ENCODE data around the gene CEACAM20. TPM values are rescaled to one million over a fixed set of nuclear protein-coding genes. Genes with fewer than 3 reads are reported as not detected.

Gene CEACAM20
- total RNA-seq, 4 donors from 2014 or later: 0.40 TPM; not detected in 3

DNA sequence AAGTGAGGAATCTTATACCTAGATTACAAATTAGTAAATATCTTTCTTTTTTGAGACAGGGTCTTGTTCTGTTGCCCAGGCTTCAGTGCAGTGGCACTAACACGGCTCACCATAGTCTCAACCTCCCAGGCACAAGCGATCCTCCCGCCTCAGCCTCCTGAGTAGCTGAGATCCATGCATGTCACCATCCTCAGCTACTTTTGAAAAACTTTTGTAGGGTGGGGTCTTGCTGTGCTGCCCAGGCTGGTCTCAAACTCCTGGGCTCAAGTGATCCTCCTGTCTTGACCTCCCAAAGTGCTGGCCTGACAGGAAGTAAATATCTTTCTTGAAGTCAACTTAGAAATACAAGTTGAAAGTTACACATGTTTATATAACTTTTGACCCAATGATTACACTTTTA, 20.0 kb upstream of the CEACAM20 start:
- Histone ChIP-seq H3K4me1 (no peaks in the 10 kb centered on the region), H3K4me3 (no peak overlapping the region), H3K27me3 (no peaks in the 10 kb centered on the region), H3K9me3 (no peaks in the 10 kb centered on the region), H3K27ac (no peak overlapping the region), H3K36me3 (no peaks in the 10 kb centered on the region)
- TF ChIP-seq, protein P1, sequence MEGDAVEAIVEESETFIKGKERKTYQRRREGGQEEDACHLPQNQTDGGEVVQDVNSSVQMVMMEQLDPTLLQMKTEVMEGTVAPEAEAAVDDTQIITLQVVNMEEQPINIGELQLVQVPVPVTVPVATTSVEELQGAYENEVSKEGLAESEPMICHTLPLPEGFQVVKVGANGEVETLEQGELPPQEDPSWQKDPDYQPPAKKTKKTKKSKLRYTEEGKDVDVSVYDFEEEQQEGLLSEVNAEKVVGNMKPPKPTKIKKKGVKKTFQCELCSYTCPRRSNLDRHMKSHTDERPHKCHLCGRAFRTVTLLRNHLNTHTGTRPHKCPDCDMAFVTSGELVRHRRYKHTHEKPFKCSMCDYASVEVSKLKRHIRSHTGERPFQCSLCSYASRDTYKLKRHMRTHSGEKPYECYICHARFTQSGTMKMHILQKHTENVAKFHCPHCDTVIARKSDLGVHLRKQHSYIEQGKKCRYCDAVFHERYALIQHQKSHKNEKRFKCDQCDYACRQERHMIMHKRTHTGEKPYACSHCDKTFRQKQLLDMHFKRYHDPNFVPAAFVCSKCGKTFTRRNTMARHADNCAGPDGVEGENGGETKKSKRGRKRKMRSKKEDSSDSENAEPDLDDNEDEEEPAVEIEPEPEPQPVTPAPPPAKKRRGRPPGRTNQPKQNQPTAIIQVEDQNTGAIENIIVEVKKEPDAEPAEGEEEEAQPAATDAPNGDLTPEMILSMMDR (IDR thresholded peaks at IDR 0.05): no peak
- TF ChIP-seq EP300 (IDR thresholded peaks at IDR 0.05) (no peak), POLR2A (IDR thresholded peaks at IDR 0.05) (no peak), POLR2AphosphoS5 (IDR thresholded peaks at IDR 0.05) (no peak)
- WGBS: 91% methylated on average over 3 of the region's 3 CpGs
- no peak for DNase-seq (ENCODE audit: low spot score in 2 of 2)

GRCh38 chr19:44548736-44549135, 19.3 kb upstream of the CEACAM20 start:
- no peak overlapping the region for H3K27ac ChIP-seq
- TF ChIP-seq EP300 (IDR thresholded peaks at IDR 0.05) (no peak), POLR2AphosphoS5 (IDR thresholded peaks at IDR 0.05) (no peak), POLR2A (IDR thresholded peaks at IDR 0.05) (no peak)
- TF ChIP-seq, protein P1 (IDR thresholded peaks at IDR 0.05): no peak
- H3K36me3 ChIP-seq: no peaks in the 10 kb centered on the region
- no peak overlapping the region for H3K4me3 ChIP-seq
- 84% methylated on average over 4 of the region's 4 CpGs for WGBS
- no peaks in the 10 kb centered on the region for H3K27me3 ChIP-seq
- H3K4me1 ChIP-seq: no peaks in the 10 kb centered on the region
- DNase-seq (ENCODE audit: low spot score in 2 of 2): no peak
- no peaks in the 10 kb centered on the region for H3K9me3 ChIP-seq

GRCh38 chr19:44544031-44544430, 14.6 kb upstream of the CEACAM20 start:
- no peaks in the 10 kb centered on the region for H3K36me3 ChIP-seq
- TF ChIP-seq POLR2A (IDR thresholded peaks at IDR 0.05) (no peak), POLR2AphosphoS5 (IDR thresholded peaks at IDR 0.05) (no peak), EP300 (IDR thresholded peaks at IDR 0.05) (no peak)
- no peak overlapping the region for H3K4me3 ChIP-seq
- no peaks in the 10 kb centered on the region for H3K4me1 ChIP-seq
- H3K27me3 ChIP-seq: peaks cover 5% of the 10 kb centered on the region
- H3K27ac ChIP-seq: no peak overlapping the region
- no peak for DNase-seq (ENCODE audit: low spot score in 2 of 2)
- WGBS: 69% methylated on average over 2 of the region's 2 CpGs
- H3K9me3 ChIP-seq: no peaks in the 10 kb centered on the region

GRCh38 chr19:44542671-44543070, 13.2 kb upstream of the CEACAM20 start:
- H3K27me3 ChIP-seq: peaks cover 5% of the 10 kb centered on the region
- no peak overlapping the region for H3K4me3 ChIP-seq
- H3K27ac ChIP-seq: no peak overlapping the region
- DNase-seq (ENCODE audit: low spot score in 2 of 2): no peak
- no peaks in the 10 kb centered on the region for H3K36me3 ChIP-seq
- no peak for TF ChIP-seq EP300 (IDR thresholded peaks at IDR 0.05)
- TF ChIP-seq, protein P1 (IDR thresholded peaks at IDR 0.05): no peak
- no peak for TF ChIP-seq POLR2AphosphoS5 (IDR thresholded peaks at IDR 0.05)
- no peak for TF ChIP-seq POLR2A (IDR thresholded peaks at IDR 0.05)
- no peaks in the 10 kb centered on the region for H3K9me3 ChIP-seq
- no peaks in the 10 kb centered on the region for H3K4me1 ChIP-seq
- 0% methylated on average over 1 of the region's 1 CpG for WGBS

- H3K9me3 ChIP-seq: no peaks in the 10 kb centered on the region
- 82% methylated on average over 8 of the region's 8 CpGs for WGBS
Observed at GRCh38 chr19:44540736-44541135, 11.3 kb upstream of the CEACAM20 start.

More at GRCh38 chr19:44540736-44541135, 11.3 kb upstream of the CEACAM20 start:
- Histone ChIP-seq H3K27me3 (peaks cover 5% of the 10 kb centered on the region), H3K4me3 (no peak overlapping the region), H3K4me1 (no peaks in the 10 kb centered on the region), H3K36me3 (no peaks in the 10 kb centered on the region), H3K27ac (no peak overlapping the region)
- TF ChIP-seq, protein P1 (IDR thresholded peaks at IDR 0.05): no peak
- TF ChIP-seq POLR2AphosphoS5 (IDR thresholded peaks at IDR 0.05): no peak
- TF ChIP-seq EP300 (IDR thresholded peaks at IDR 0.05): no peak
- TF ChIP-seq POLR2A (IDR thresholded peaks at IDR 0.05): no peak
- DNase-seq (ENCODE audit: low spot score in 2 of 2): no peak
